Dermis microvascular lymphatic vessel endothelial cell (primary cell): ENCODE data around the gene TSPAN3. TPM values are rescaled to one million over a fixed set of nuclear protein-coding genes. Genes with fewer than 3 reads are reported as not detected.
A peak's percentile ranks its signal among the peaks of the same experiment; 100 is the strongest.

ENCODE experiments used
- DNase-seq, 2 donors: peaks; one replicate each; pipeline versions ENCODE4 v3.0.0 to v3.0.0-alpha.2; 2010; ENCODE audit warnings: low read depth in 2 of 2
- total RNA-seq: library from RNA; depleted of rRNA; stranded (reverse); fragments of >200 nt; gene quantifications from 2 replicates; pipeline ENCODE4 v1.2.1, GENCODE V29; 2014

Gene TSPAN3
- total RNA-seq, 1 donor from 2014 or later = 195 TPM

GRCh38 chr15:77053709-77054108, 17.2 kb downstream of the TSPAN3 start:
- DNase-seq = peak in 1 of 2 donors; percentile 48

GRCh38 chr15:77052556-77052955, 18.4 kb downstream of the TSPAN3 start:
- DNase-seq = no peak

GRCh38 chr15:77048135-77048876, 22.6 kb downstream of the TSPAN3 start:
- DNase-seq = no peak

- no peak for DNase-seq
These were observed 24.1 kb downstream of the TSPAN3 start for GRCh38 chr15:77046704-77047412.

- no peak for DNase-seq
These were observed 24.9 kb downstream of the TSPAN3 start for GRCh38 chr15:77045985-77046384.

- no peak for DNase-seq
These were observed 26.5 kb downstream of the TSPAN3 start for GRCh38 chr15:77044228-77045042.

GRCh38 chr15:77042955-77043920, 27.7 kb downstream of the TSPAN3 start:
- no peak for DNase-seq

GRCh38 chr15:77042245-77042919, 28.5 kb downstream of the TSPAN3 start:
- DNase-seq = no peak

GRCh38 chr15:77040673-77041072, 30.2 kb downstream of the TSPAN3 start:
- DNase-seq = peak in 1 of 2 donors; percentile 47

GRCh38 chr15:77039848-77040247, 31.1 kb downstream of the TSPAN3 start:
- DNase-seq = no peak

- no peak for DNase-seq
These were observed 31.7 kb downstream of the TSPAN3 start for GRCh38 chr15:77039217-77039533.

- no peak for DNase-seq
These were observed 32.3 kb downstream of the TSPAN3 start for GRCh38 chr15:77038312-77039216.

- DNase-seq = no peak
These were observed 33.3 kb downstream of the TSPAN3 start for GRCh38 chr15:77037388-77038209.

- DNase-seq = no peak
These were observed 34.1 kb downstream of the TSPAN3 start for GRCh38 chr15:77036537-77037387.

- DNase-seq = no peak
These were observed 34.9 kb downstream of the TSPAN3 start for GRCh38 chr15:77035999-77036471.

GRCh38 chr15:77035584-77035983, 35.3 kb downstream of the TSPAN3 start:
- DNase-seq = no peak

- DNase-seq = peak in 1 of 2 donors; percentile 28
These were observed 36.0 kb downstream of the TSPAN3 start for GRCh38 chr15:77034695-77035489.
